Loucy (cell line): ENCODE data around the gene MARCHF9.

ENCODE experiments used
- H2AFZ ChIP-seq: fragments of 200-600 bp; sonication (generic); 2 replicates; pipeline ENCODE4 v1.6.0; 2016; ENCODE audit warnings: antibody characterized with exemption, mild to moderate bottlenecking, low read length, moderate library complexity
- H3F3A ChIP-seq: fragments of 200-600 bp; 2 replicates; pipeline ENCODE4 v1.6.0; 2016; ENCODE audit warnings: antibody characterized with exemption, low read depth, mild to moderate bottlenecking
- H3K27me3 ChIP-seq: fragments of 200-600 bp; sonication (generic); 2 replicates; pipeline ENCODE4 v1.6.1; 2014; ENCODE audit warnings: low read length, mild to moderate bottlenecking; ENCODE audit not compliant: insufficient read depth, poor library complexity, severe bottlenecking
- H3K36me3 ChIP-seq: fragments of 200-600 bp; sonication (generic); 2 replicates; pipeline ENCODE4 v1.6.1; 2016; ENCODE audit warnings: low read length; ENCODE audit not compliant: insufficient read depth
- H3K4me1 ChIP-seq: fragments of 200-600 bp; sonication (generic); 2 replicates; pipeline ENCODE4 v1.5.1; 2014; ENCODE audit warnings: low read length, mild to moderate bottlenecking; ENCODE audit not compliant: insufficient read depth, poor library complexity, severe bottlenecking
- H3K4me2 ChIP-seq: fragments of 200-600 bp; sonication (generic); 2 replicates; pipeline ENCODE4 v1.6.0; 2014; ENCODE audit warnings: antibody characterized with exemption, low read length, low read depth, mild to moderate bottlenecking; ENCODE audit not compliant: poor library complexity, severe bottlenecking
- H3K4me3 ChIP-seq: fragments of 200-600 bp; sonication (generic); 2 replicates; pipeline ENCODE4 v1.5.1; 2014; ENCODE audit warnings: low read length, mild to moderate bottlenecking, mixed read lengths; ENCODE audit not compliant: poor library complexity, severe bottlenecking
- H3K79me2 ChIP-seq: fragments of 200-600 bp; sonication (generic); 2 replicates; pipeline ENCODE4 v1.6.1; 2014; ENCODE audit warnings: low read length; ENCODE audit not compliant: insufficient read depth
- H3K9ac ChIP-seq: fragments of 200-600 bp; sonication (generic); 2 replicates; pipeline ENCODE4 v1.6.0; 2014; ENCODE audit warnings: mild to moderate bottlenecking, low read depth, low read length, moderate library complexity; ENCODE audit not compliant: poor library complexity, severe bottlenecking
- H3K9me2 ChIP-seq: fragments of 200-600 bp; sonication (generic); replicated peaks from 2 replicates; pipeline ENCODE4 v1.6.1; 2016; ENCODE audit warnings: low read depth, low read length, mixed read lengths
- H3K9me3 ChIP-seq: fragments of 200-600 bp; sonication (generic); 2 replicates; pipeline ENCODE4 v1.6.1; 2014; ENCODE audit warnings: mild to moderate bottlenecking, antibody characterized with exemption, low read length, low read depth; ENCODE audit not compliant: insufficient read depth
- H4K20me1 ChIP-seq: fragments of 200-600 bp; sonication (generic); 2 replicates; pipeline ENCODE4 v1.6.0; 2014; ENCODE audit warnings: antibody characterized with exemption, low read length, mild to moderate bottlenecking; ENCODE audit not compliant: insufficient read depth, poor library complexity, severe bottlenecking
- EZH2phosphoT487 ChIP-seq: fragments of 200-600 bp; IDR thresholded peaks from 2 replicates; pipeline ENCODE4 v1.6.1; 2018; ENCODE audit warnings: antibody characterized with exemption, mild to moderate bottlenecking, moderate library complexity, borderline replicate concordance
- TF ChIP-seq, protein P1 (sequence below): fragments of 200-600 bp; sonication (generic); conservative IDR thresholded peaks from 2 replicates; pipeline ENCODE4 v1.5.1; 2014; ENCODE audit warnings: mild to moderate bottlenecking, antibody characterized with exemption, low read length

MARCHF9 gene

DNA sequence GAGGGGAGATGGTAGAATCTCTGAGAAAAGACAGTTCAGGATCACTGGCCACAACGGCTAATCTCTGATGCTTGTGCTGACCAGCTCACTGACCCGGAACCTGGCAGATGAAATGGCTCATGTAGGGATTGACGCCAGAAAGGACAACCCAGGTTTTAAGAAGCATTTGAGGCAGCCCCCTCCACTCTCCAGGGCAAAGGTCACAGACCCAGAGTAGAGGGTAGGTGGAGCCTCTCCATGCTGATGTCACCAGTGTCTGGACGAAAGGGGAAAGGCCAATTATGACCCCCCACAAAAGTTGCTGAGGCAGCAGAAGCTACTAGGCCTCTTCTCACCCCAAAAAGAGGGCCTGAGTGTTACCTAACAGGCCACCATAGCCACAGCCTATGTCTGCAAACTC lies 15.8 kb downstream of the MARCHF9 start:
- Histone ChIP-seq H3K4me1 (peaks cover 11% of the 10 kb centered on the region), H3K4me3 (peak overlapping the region; percentile 80), H3K36me3 (no peaks in the 10 kb centered on the region), H4K20me1 (no peaks in the 10 kb centered on the region), H3K9ac (peak overlapping the region; percentile 95), H3F3A (no peaks in the 10 kb centered on the region), H2AFZ (no peak overlapping the region), H3K79me2 (peaks cover 17% of the 10 kb centered on the region), H3K9me3 (no peaks in the 10 kb centered on the region), H3K9me2 (no peaks in the 10 kb centered on the region), H3K4me2 (peak overlapping the region; percentile 95), H3K27me3 (no peaks in the 10 kb centered on the region)
- TF ChIP-seq, protein P1, sequence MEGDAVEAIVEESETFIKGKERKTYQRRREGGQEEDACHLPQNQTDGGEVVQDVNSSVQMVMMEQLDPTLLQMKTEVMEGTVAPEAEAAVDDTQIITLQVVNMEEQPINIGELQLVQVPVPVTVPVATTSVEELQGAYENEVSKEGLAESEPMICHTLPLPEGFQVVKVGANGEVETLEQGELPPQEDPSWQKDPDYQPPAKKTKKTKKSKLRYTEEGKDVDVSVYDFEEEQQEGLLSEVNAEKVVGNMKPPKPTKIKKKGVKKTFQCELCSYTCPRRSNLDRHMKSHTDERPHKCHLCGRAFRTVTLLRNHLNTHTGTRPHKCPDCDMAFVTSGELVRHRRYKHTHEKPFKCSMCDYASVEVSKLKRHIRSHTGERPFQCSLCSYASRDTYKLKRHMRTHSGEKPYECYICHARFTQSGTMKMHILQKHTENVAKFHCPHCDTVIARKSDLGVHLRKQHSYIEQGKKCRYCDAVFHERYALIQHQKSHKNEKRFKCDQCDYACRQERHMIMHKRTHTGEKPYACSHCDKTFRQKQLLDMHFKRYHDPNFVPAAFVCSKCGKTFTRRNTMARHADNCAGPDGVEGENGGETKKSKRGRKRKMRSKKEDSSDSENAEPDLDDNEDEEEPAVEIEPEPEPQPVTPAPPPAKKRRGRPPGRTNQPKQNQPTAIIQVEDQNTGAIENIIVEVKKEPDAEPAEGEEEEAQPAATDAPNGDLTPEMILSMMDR: no peak
- no peak for TF ChIP-seq EZH2phosphoT487

DNA sequence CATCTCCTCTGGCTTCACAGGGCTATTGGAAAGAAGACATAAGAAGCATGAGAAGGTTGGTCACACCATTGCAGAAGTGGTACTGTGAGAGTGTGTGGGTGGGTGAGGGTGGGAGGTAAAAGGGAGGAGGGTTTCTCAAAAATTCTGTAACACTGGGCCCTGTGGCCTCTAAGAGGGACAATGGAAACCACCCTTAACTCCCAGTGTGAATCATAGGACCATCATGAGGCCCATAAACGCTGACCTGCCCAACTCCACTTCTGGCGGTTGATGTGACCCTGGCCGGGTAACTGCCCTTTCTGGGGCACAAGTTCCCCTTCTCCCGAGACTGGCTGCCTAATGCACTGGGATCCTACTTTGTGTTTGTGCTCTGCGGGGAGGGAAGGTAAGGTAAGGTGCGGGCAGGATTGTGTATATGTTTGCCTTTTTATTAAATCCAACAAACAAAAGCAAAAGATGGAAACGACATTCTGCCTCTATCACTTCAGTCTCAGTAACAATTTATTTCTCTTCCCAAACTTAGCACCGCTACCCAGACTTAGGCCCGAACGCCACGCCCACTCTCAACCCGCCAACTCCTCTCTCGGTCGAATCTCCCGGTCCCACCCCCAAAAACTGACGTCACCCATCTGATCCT lies 16.5 kb downstream of the MARCHF9 start:
- H3F3A ChIP-seq: no peaks in the 10 kb centered on the region
- H3K9ac ChIP-seq: peak overlapping the region; percentile 95
- no peaks in the 10 kb centered on the region for H3K36me3 ChIP-seq
- peaks cover 11% of the 10 kb centered on the region for H3K4me1 ChIP-seq
- no peaks in the 10 kb centered on the region for H3K27me3 ChIP-seq
- no peaks in the 10 kb centered on the region for H4K20me1 ChIP-seq
- no peak for TF ChIP-seq EZH2phosphoT487
- TF ChIP-seq, protein P1: no peak
- H3K79me2 ChIP-seq: peaks cover 17% of the 10 kb centered on the region
- peak overlapping the region; percentile 80 for H3K4me3 ChIP-seq
- H2AFZ ChIP-seq: peak overlapping the region; percentile 80
- peak overlapping the region; percentile 95 for H3K4me2 ChIP-seq
- H3K9me3 ChIP-seq: no peaks in the 10 kb centered on the region
- H3K9me2 ChIP-seq: no peaks in the 10 kb centered on the region

DNA sequence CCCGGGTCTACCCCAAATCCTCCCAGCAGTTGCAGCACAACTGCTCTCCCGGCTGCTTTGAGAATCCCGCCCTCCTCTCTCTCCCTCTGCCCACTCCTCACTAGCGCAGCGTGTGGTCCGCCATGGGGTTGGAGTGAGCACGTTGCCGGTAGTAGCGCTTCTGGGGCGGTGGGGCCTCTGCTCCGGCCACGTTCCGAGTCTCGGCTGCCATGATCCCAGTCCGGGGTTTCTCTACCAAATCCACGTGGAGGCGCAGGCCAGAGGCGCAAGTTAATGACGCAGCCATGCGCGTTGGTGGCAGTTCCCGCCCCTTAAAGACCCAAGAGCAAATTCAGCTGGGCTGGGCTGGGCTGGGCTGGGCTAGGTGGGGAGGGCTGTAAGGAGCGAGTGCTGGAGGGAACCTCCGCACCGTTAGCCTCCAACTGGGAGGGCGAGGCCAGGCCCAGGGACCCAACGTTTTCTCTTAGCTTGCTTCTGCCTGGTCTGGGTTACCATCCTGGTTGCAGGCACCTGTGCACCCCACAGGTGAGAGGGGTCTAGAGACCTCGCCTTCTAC lies 17.0 kb downstream of the MARCHF9 start, which contains the start of gene METTL1:
TSS of gene METTL1 (minus strand) at position 233 of the 556 bp plus-strand sequence. CDS start at position 211, 22 bp downstream.
- H3K27me3 ChIP-seq: no peaks in the 10 kb centered on the region
- no peak for TF ChIP-seq EZH2phosphoT487
- TF ChIP-seq, protein P1: no peak

More for the DNA sequence above, 17.0 kb downstream of the MARCHF9 start, which contains the start of gene METTL1:
- peaks cover 17% of the 10 kb centered on the region for H3K79me2 ChIP-seq
- H3K36me3 ChIP-seq: no peaks in the 10 kb centered on the region
- no peaks in the 10 kb centered on the region for H4K20me1 ChIP-seq
- H3K9me3 ChIP-seq: no peaks in the 10 kb centered on the region
- peaks cover 11% of the 10 kb centered on the region for H3K4me1 ChIP-seq
- no peaks in the 10 kb centered on the region for H3F3A ChIP-seq
- H2AFZ ChIP-seq: peak within 1 kb of the TSS; percentile 80
- no peaks in the 10 kb centered on the region for H3K9me2 ChIP-seq
- H3K4me2 ChIP-seq: peak within 1 kb of the TSS; percentile 95
- H3K9ac ChIP-seq: peak within 1 kb of the TSS; percentile 95
- peak within 1 kb of the TSS; percentile 80 for H3K4me3 ChIP-seq
